Occipital lobe (tissue), 2 donors: ENCODE results near the gene PLD4. TPM values are rescaled to one million over a fixed set of nuclear protein-coding genes. Genes with fewer than 3 reads are reported as not detected.
"Not testable (repeated sequence)": the region's sequence is repeated elsewhere in the genome, so short reads cannot be mapped to it uniquely, and the experiment has no call there.

ENCODE experiments used
- DNase-seq: peaks from one replicate; lab custom pipeline; 2025; lab: John Stamatoyannopoulos, UW
- total RNA-seq: library from RNA; depleted of rRNA; stranded (reverse); fragments of >200 nt; gene quantifications from one replicate; pipeline ENCODE4 v1.2.3, GENCODE V29; 2014

The PLD4 gene
- total RNA-seq, 1 donor from 2014 or later: 5.8 TPM

DNA sequence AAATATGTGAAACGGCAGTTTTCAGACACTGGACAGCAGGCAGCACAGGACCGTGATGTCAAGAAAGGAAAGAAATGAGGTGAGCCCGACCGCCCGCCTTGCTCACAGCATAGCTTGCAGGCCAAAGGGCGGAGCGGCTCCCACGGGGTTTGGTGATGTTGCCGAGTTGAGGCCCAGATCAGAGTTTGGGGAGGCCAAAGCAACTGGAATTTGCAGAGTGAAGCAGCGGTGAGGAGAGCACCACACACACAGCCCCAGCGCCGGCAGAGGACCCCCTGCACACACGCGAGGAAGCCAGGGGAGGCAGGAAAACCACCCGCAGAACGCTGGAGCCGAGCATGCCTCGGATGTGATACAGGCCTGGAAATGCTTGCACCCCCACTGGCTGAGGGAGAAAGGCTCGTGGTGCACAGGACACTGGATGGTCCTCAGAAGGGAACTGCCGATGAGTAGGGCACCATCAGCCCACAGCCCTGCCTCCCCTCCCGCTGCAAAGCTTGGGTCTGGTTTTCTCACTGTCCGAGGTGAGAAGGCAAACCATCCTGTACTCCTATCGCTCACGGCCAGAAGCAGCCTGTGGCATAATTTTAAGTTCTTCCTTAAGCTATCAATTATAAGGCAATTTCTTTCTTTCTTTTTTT, 25.7 kb upstream of the PLD4 start:
- no peak for DNase-seq

DNA sequence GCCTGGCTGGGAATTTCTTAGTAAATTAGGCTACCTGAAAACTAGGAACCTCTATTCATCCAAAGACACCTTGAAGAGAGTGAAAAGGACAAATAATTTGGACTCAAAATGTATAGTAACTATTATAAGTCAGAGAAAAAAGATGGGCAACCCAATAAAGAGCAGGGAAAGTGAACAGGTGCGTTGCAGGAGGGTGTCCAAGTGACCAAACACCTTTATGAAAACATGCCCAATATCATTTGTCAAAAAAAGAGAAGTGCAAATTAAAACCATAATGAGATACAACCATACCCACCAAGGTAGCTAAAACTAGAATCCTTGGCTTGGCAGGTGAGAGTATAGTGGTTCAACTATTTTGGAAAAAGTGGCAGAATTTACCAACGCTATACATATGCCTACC, 24.9 kb upstream of the PLD4 start:
- DNase-seq: no peak

DNA sequence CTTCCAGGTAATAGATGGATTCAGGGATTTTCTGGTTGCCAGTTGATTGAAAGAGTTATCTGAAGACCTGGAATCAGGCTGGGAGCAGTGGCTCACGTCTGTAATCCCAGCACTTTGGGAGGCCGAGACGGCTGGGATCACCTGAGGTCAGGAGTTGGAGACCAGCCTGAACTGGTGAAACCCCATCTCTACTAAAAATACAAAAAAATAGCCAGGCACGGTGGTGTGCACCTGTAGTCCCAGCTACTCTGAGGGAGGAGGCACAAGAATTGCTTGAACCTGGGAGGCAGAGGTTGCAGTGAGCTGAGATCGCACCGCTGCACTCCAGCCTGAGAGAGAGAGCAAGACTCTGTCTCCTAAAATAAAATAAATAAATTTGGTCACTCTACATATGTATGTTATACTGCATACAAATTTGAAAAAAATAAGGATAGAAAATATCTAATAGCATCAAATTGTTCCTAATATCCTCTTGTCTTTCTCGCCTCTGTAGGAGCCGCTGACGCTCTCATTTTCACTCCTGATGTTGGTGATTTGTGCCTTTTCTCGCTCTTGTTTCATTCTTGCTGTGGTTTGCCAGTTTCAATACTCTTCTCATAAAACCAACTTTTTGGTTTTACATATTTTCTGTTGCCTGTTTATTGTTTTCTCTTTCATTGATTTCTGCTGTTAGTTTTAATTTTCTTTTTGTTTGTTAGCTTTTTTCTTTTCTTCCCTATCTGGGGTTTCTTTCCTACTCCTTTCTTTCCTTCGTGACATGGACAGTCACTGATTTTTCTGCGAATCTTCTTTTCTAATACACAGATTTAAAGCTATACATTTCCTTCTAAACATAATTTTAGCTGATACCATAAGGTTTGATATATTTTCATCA, 23.8 kb upstream of the PLD4 start:
- no peak for DNase-seq

DNA sequence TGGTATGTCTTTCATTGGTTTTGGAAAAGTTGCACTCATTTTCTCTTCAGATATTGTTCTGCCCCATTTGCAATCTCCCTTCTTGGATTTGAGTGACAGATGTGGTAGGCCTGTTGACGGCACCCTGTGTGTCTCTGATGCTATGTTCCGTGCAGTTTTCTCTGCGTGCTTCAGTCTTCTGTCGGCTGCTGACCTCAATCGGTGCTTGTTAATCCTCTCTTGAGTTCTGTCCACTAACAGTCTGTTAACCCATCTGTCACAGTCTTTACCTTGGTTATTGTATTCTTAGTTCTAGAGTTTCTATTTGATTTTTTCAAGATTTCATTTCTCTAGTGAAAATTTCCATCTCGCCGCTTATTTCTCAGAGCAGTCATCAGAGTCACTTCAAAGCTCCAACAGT, 20.7 kb upstream of the PLD4 start:
- no peak for DNase-seq

DNA sequence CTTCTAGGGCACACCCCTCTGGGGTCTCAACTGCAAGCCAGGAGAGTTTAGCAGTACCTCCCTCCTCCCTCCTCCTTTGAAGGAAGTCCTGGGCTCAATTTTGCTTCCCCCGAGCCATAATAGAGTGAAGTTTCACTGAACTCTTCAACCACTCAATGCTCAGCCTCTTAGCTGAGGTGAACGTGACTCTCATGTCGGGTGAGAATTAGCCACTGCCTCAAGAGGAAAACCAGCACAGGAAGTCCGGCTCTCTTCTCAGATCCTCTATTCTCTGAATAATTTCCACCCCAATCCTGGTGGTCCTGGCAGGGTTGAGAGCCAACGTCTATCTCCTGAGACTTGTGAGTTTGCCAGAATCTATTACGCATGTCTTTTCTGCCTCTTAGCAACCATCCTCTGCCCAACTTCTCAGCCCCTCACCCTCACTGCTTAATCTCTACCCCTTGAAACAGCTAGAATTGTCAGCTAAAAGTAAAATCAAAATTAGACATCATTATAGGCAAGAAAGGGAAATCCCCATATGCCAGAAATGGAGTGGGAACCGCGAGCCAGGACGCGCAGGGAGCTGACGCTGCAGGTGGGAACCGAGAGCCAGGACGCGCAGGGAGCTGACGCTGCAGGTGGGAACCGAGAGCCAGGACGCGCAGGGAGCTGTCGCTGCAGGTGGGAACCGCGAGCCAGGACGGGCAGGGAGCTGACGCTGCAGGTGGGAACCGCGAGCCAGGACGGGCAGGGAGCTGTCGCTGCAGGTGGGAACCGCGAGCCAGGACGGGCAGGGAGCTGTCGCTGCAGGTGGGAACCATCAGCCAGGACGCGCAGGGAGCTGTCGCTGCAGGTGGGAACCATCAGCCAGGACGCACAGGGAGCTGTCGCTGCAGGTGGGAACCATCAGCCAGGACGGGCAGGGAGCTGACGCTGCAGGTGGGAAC, 19.8 kb upstream of the PLD4 start:
- not testable (repeated sequence) for DNase-seq

DNA sequence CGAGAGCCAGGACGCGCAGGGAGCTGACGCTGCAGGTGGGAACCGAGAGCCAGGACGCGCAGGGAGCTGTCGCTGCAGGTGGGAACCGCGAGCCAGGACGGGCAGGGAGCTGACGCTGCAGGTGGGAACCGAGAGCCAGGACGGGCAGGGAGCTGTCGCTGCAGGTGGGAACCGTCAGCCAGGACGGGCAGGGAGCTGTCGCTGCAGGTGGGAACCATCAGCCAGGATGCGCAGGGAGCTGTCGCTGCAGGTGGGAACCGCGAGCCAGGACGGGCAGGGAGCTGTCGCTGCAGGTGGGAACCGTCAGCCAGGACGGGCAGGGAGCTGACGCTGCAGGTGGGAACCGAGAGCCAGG, 19.1 kb upstream of the PLD4 start:
- not testable (repeated sequence) for DNase-seq

DNA sequence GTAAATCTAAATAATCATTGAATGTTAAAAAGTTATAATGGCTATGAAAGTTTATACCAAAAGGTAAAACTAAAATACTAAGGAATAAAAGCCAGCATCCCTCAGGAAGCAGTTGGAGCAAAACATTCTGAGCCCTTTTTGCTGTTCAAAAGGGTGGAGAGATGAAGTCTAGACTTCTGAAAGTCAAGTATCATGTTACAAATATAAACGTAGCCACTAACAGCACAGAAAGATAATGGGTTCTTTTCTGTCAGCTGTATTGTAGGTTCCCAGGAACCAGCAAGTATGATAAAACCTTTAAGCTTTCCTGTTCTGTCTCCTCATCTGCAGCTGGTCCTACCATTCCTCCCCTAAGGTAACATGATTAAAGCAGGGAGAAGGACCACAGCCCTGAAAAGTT, 16.4 kb upstream of the PLD4 start:
- no peak for DNase-seq

DNA sequence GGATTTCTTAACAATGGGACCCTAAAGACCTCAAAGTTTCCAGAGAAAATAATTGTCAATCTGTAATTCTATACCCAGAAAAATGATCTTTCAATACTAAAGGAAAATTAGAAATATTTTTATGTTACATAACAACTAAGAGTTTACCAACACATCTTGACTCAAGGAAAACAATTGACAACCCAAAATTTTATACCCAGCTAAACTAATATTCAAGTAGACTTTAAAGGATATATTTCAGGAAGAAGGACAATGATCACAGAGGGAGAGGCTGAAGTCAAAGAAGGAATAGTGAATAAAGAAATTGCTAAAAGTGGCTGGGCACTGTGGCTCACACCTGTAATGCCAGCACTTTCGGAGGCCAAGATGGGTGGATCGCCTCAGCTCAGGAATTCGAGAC, 12.6 kb upstream of the PLD4 start:
- DNase-seq: no peak

DNA sequence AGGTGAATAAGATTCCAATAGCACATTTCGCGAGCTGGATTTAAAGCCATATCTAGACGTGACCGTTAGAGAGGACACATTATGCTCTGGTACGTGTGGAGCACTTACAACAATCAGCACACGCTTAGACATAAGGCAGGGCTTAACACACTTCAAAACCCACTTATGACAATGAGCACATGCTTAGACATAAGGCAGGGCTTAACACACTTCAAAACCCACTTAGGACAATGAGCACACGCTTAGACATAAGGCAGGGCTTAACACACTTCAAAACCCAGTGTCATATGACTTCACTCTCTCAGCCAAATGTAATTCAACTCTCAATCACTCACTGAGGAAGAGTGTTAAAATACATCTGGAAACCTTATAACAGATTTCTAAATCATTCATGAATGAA, 11.2 kb upstream of the PLD4 start:
- DNase-seq: no peak

DNA sequence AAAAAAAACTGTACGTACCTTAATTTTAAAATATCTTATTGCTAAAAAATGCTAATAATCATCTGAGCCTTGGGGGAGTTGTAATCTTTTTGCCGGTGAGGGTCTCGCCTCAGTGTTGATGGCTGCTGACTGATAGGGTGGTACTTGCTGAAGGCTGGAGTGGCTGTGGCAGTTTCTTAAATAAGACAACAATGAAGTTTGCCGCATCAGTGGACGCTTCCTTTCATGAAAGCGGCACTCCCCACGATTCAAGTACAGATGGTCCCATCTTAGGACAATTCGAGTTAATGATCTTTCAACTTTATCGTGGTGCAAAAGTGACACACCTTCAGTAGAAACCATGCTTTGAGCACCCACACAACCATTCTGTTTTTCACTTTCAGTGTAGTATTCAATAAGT, 7.6 kb upstream of the PLD4 start:
- DNase-seq: no peak

DNA sequence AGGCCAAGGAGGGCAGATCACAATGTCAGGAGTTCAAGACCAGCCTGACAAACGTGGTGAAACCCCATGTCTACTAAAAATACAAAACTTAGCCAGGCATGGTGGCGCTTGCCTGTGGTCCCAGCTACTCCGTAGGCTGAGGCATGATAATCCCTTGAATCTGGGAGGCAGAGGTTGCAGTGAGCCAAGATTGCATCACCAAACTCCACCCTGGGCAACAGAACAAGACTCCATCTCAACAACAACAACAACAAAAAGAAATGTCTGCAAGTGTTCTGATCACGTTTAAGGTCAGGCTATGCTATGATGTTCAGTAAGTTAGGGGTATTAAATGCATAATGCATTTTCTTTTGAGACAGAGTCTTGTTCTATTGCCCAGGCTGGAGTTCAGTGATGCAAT, 6.7 kb upstream of the PLD4 start:
- DNase-seq: no peak

DNA sequence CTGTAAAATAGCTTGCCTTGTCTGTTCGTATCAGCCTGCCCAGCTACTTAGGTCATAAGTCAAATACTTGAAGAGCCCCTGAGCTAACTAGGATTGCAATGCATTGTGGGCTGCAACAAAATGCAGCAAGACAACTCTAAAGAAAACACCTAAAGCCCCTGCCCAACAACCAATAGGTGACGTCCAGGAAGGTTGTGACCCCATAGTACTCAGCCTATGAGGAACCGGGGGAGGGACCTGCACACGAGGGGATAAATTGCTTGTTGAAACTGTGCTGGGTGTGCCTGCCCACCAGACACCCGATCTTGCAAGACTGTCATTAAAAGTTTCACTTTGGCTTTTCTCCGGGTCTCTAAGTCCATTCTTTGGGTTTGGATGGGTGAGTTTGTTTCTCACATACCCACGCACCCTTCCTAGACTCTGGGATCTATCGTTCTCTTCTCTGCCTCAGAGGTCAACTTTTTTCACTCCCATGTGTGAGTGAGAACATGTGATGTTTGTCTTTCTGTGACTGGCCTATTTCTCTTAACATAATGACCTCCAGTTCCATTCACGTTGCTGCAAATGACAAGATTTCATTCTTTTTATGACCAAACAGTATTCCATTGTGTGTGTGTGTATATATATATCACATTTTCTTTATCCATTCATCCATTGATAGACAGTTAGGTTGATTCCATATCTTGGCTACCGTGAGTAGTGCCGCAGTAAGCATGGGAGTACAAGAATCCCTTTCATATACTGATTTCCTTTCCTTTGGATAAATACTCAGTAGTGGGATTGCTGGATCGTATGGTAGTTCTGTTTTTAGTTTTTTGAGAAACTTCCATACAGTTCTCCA, 5.3 kb upstream of the PLD4 start:
- not testable (repeated sequence) for DNase-seq

DNA sequence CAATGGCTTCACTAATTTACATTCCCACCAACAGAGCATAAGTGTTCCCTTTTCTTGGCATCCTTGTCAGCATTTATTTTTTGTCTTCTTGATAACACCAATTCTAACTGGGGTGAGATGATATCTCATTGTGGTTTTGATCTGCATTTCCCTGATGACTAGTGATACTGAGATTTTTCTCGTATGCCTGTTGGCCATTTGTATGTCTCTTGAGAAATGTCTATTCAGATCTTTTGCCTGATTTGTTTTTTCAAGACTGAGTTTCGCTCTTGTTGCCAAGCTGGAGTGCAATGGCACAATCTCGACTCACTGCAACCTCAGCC, 4.7 kb upstream of the PLD4 start:
- no peak for DNase-seq

DNA sequence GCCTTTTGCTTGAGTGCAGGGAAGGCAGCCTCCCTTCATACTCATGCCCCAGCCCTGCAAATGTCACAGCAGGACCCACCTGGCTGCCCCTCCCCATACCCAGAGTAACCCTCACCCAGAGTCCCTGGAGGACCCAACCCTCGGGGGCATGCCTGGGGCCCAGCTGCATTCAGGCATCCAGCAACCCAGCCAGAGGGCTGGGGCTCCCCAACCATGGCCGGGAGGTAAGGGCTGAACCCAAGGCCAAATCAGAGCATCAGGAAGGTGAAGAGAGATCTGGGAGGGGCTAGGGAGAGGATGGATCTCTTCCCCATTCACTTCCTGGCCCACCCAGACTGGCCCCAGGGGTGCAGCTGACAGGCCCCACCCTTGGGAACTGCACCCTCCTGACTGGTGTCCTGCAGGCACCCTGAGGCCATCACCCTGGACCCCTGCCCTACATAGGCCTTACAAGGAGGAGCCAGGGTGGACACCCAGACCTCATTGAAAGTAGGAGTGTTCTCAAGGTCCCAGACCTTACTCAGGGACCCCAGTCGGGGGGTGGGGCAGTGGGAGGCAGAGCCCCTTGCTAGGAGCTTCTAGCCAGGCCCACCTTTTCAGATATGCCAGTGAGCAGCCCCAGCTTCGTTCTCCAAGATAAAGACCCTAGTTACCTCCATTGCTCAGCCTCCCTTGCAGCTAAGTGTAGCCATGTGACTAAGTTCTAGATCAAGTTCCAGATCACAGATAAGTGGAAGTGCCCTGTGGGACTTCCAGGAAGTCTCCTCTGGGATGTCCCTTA, 849 bp upstream of the PLD4 start:
- DNase-seq: no peak

DNA sequence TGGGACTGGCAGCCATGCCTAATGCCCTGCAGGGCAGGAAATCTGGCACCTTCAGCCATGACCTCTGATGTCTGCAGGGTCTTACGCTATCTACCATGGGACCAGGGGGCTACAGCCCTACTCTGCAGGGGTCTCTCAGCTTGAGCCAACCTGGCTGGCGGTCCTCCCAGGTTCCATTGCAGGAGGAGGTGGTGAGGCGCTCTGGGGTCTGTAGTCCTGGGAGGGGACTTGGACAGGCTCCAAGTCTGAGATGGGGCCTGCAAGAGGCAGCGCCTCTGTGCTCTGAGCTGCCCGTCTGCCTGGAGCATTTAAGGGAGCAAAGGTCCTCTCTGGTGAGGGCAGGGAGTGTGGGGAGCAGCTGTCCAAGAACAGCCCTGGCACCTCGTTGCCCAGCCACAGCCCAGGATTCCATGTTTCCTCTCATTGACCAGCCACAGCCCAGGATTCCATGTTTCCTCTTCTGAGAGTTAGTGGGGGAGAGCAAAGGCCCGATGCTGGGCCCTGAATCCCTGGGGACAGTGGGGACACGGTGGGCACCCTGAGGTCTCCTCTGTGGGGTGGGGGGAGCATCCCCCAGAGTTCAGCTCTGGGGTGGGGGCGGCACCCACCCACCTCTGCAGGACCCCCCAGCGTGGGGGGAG, 655 bp downstream of the PLD4 start:
- no peak for DNase-seq

DNA sequence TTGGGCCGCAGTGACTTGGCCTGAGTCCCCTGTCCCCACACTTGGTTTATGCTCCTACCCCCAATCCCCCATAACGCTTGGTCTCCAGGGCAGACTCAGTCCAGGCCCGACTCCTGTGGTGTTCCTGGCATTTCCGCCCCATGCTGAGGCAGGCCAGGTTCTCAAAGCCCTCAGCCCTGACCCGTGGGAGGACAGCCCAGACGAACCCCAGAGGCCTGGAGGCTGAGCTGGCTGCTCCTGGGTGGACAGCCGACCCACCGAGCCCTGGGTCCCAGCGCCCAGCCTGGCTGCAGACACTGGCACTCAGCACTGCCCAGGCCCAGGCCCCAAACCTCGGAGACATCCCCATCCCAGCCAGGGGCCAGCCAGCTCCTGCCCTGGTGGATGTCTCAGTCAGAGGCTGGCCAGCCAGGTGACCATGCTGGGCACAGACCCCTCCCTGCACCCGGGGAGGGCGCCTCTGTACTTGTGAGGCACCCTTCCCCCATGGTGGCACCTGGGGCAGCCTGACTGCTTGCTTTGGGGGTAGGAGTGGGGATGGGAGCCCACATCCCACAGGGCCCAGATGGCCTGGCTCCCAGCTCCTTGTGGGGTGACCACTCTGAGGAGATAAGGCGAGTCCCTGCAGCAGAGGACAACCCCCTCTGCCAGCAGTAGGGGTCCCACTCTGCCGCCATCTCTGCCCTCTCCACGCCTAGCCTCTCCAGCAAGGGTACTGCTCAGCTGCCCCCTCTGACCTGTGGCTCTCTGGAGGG, 1.4 kb downstream of the PLD4 start:
- no peak for DNase-seq

DNA sequence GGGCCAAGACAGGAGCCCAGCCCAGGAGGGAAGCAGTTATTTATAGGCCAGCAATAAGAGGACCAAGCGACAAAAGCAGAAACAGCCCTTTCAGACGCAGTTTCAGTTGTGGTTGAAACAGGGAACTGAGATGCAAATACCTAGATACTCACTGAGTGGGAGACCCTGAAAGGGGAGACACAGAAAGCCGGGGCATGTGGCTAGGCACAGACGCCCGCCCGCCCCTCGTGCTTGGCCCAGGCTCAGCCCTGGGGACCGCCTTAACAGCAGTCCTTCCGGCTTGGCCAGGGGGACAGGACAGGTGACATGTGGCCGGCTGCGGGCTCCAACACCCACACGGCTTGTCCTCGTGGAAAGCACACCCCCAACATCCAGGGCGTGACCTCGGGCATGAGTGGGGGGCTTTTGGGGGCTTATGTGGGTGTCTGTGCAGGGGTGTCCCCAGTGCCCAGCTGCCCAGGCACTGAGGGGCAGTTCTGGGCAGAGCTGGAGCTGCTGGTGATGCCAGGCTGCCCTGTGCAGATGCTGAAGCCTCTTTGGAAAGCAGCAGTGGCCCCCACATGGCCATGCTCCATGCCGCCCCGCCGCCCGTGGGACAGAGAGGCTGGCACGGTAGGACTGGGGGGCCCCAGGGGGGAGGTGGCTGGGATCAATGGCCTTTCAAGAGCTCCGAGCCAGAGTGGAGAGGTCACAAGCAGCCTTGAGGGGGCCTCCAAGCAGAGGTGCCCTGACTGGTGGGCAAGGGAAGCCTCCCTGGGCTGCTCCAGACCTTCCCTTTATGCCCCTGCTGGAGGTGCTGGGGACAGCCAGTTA, 2.1 kb downstream of the PLD4 start:
- no peak for DNase-seq

DNA sequence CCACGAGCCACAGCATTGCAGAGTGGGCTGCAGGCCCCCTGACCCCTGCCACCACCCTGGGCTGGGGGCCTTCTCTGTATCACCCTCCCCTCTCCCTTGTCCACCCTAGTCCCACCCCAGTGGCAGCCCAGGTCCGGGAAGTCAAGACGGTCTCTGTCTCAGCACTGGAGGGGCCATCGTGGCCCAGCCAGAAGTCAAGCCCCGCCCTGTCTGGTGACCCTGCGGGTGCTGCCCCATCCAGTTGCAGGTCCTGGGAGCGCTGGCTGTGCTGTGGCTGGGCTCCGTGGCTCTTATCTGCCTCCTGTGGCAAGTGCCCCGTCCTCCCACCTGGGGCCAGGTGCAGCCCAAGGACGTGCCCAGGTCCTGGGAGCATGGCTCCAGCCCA, 2.7 kb downstream of the PLD4 start:
- no peak for DNase-seq

DNA sequence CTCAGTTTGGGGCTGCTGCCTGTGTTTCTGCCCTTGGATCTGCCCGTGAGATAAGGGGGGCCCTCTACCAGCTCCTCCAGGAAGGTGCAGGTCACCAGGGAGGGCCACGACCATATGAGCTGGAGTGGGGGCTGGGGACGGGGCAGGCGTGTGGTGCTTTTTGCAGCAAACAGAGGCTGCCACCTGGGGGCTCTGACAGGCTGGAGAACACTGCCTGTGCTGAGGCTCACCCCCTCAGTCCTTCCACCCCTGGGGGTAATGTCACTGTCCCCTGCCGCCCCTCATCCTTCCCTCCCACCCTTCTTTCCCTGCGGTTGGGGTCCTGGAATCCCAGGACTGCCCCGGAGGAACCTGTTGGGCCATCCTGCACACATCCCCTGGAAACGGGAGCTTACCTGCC, 3.2 kb downstream of the PLD4 start:
- DNase-seq: no peak
